ENCODE measurements around the gene TAOK1. TPM values are rescaled to one million over a fixed set of nuclear protein-coding genes. Genes with fewer than 3 reads are reported as not detected.
A peak's percentile ranks its signal among the peaks of the same experiment; 100 is the strongest.

The TAOK1 gene
- total and polyA plus RNA-seq, 4 donors, result 4.3 to 20.5 (median 12.6) TPM

- no peaks in the 10 kb centered on the region for H3K9me3 ChIP-seq (ENCODE audit: control insufficient read depth in 4 of 4, low read length in 3 of 4)
- peak; percentile 10 to 30 for TF ChIP-seq HNF4A (conservative IDR thresholded peaks at IDR 0.05)
- no peak for TF ChIP-seq CTCF (IDR thresholded peaks at IDR 0.05; ENCODE audit: low read depth, low read length, missing input control)
- H3K27me3 ChIP-seq (ENCODE audit: control insufficient read depth in 4 of 4, insufficient read depth in 4 of 4, low read length in 3 of 4), result no peaks in the 10 kb centered on the region
- H3K9ac ChIP-seq (ENCODE audit: low read depth in 1 of 2, low read length in 2 of 2), result no peak overlapping the region
- DNase-seq (ENCODE audit: low spot score), result no peak
- whole genome bisulfite sequencing, result 85% methylated on average over 1 of the region's 1 CpG
- no peak overlapping the region for H3K27ac ChIP-seq (ENCODE audit: low read depth in 1 of 2, low read length in 2 of 2)
- peaks cover 3 to 9% (median 6%) of the 10 kb centered on the region in 4 donors for H3K36me3 ChIP-seq (ENCODE audit: control insufficient read depth in 4 of 4, insufficient read depth in 3 of 4, low read depth in 1 of 4, low read length in 3 of 4)
- H3K4me3 ChIP-seq (ENCODE audit: low read depth in 1 of 3, low read length in 3 of 3), result no peak overlapping the region
- peaks cover 2 to 32% (median 5%) of the 10 kb centered on the region in 4 donors for H3K4me1 ChIP-seq (ENCODE audit: control insufficient read depth in 4 of 4, insufficient read depth in 4 of 4, low read length in 3 of 4)
Observed at GRCh38 chr17:29546085-29546484, 155.9 kb downstream of the TAOK1 start.

DNA sequence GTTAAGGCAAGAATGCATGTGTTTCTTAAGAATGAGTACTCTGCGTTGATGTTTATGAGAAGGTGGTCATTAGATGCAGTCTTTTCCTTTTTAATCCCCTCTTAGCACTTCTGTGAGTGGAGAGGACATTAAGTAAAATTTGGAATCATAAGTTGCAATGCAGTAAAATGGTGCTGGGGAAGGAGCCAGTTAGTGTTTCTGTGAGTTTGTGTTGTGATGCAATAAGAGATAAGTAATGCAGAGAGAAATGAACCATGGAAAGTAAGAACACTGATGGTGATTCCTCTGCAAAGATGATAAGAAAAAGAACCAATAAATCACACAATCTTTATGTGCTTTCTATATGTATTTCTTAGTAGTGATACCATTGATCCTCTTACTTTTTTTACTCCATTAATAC lies 156.7 kb downstream of the TAOK1 start:
- Histone ChIP-seq H3K27ac (ENCODE audit: low read depth in 1 of 2, low read length in 2 of 2) (no peak overlapping the region), H3K4me3 (ENCODE audit: low read depth in 1 of 3, low read length in 3 of 3) (no peak overlapping the region), H3K27me3 (ENCODE audit: control insufficient read depth in 4 of 4, insufficient read depth in 4 of 4, low read length in 3 of 4) (no peaks in the 10 kb centered on the region), H3K9me3 (ENCODE audit: control insufficient read depth in 4 of 4, low read length in 3 of 4) (no peaks in the 10 kb centered on the region), H3K36me3 (ENCODE audit: control insufficient read depth in 4 of 4, insufficient read depth in 3 of 4, low read depth in 1 of 4, low read length in 3 of 4) (peaks cover 3 to 9% (median 6%) of the 10 kb centered on the region in 4 donors), H3K4me1 (ENCODE audit: control insufficient read depth in 4 of 4, insufficient read depth in 4 of 4, low read length in 3 of 4) (peaks cover 2 to 32% (median 5%) of the 10 kb centered on the region in 4 donors), H3K9ac (ENCODE audit: low read depth in 1 of 2, low read length in 2 of 2) (no peak overlapping the region)
- DNase-seq (ENCODE audit: low spot score), result no peak
- WGBS, result 98% methylated on average over 1 of the region's 1 CpG
- no peak for TF ChIP-seq FOXA1 (IDR thresholded peaks at IDR 0.05)
- no peak for TF ChIP-seq TAF1 (conservative IDR thresholded peaks at IDR 0.05)
- no peak for TF ChIP-seq JUND (IDR thresholded peaks at IDR 0.05)
- TF ChIP-seq HNF4G (IDR thresholded peaks at IDR 0.05), result no peak
- no peak for TF ChIP-seq YY1 (IDR thresholded peaks at IDR 0.05)

- H3K4me3 ChIP-seq (ENCODE audit: low read depth in 1 of 3, low read length in 3 of 3), result no peak overlapping the region
- H3K4me1 ChIP-seq (ENCODE audit: control insufficient read depth in 4 of 4, insufficient read depth in 4 of 4, low read length in 3 of 4), result peaks cover 0 to 27% (median 0%) of the 10 kb centered on the region in 4 donors
- WGBS, result 56% methylated on average over 5 of the region's 5 CpGs
- H3K36me3 ChIP-seq (ENCODE audit: control insufficient read depth in 4 of 4, insufficient read depth in 3 of 4, low read depth in 1 of 4, low read length in 3 of 4), result no peaks in the 10 kb centered on the region
- no peaks in the 10 kb centered on the region for H3K27me3 ChIP-seq (ENCODE audit: control insufficient read depth in 4 of 4, insufficient read depth in 4 of 4, low read length in 3 of 4)
- H3K9me3 ChIP-seq (ENCODE audit: control insufficient read depth in 4 of 4, low read length in 3 of 4), result no peaks in the 10 kb centered on the region
- no peak overlapping the region for H3K27ac ChIP-seq (ENCODE audit: low read depth in 1 of 2, low read length in 2 of 2)
- H3K9ac ChIP-seq (ENCODE audit: low read depth in 1 of 2, low read length in 2 of 2), result no peak overlapping the region
- DNase-seq (ENCODE audit: low spot score), result no peak
- no peak for TF ChIP-seq HNF4G (IDR thresholded peaks at IDR 0.05)
- TF ChIP-seq, protein P1, sequence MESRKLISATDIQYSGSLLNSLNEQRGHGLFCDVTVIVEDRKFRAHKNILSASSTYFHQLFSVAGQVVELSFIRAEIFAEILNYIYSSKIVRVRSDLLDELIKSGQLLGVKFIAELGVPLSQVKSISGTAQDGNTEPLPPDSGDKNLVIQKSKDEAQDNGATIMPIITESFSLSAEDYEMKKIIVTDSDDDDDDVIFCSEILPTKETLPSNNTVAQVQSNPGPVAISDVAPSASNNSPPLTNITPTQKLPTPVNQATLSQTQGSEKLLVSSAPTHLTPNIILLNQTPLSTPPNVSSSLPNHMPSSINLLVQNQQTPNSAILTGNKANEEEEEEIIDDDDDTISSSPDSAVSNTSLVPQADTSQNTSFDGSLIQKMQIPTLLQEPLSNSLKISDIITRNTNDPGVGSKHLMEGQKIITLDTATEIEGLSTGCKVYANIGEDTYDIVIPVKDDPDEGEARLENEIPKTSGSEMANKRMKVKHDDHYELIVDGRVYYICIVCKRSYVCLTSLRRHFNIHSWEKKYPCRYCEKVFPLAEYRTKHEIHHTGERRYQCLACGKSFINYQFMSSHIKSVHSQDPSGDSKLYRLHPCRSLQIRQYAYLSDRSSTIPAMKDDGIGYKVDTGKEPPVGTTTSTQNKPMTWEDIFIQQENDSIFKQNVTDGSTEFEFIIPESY (IDR thresholded peaks at IDR 0.05), result no peak
- no peak for TF ChIP-seq RXRA (IDR thresholded peaks at IDR 0.05)
- TF ChIP-seq GABPA (IDR thresholded peaks at IDR 0.05 in 1 of 2, conservative IDR thresholded peaks at IDR 0.05 in 1 of 2), result no peak
- no peak for TF ChIP-seq TAF1 (conservative IDR thresholded peaks at IDR 0.05)
- TF ChIP-seq FOXA1 (IDR thresholded peaks at IDR 0.05), result no peak
- no peak for TF ChIP-seq NR2F2 (IDR thresholded peaks at IDR 0.05)
- no peak for TF ChIP-seq RAD21 (IDR thresholded peaks at IDR 0.05)
- TF ChIP-seq FOXA2 (IDR thresholded peaks at IDR 0.05), result no peak
- no peak for TF ChIP-seq EGR1 (IDR thresholded peaks at IDR 0.05; ENCODE audit: low read depth in 2 of 2)
- TF ChIP-seq YY1 (IDR thresholded peaks at IDR 0.05), result no peak
- no peak for TF ChIP-seq CTCF (IDR thresholded peaks at IDR 0.05; ENCODE audit: low read depth, low read length, missing input control)
- no peak for TF ChIP-seq JUND (IDR thresholded peaks at IDR 0.05)
- no peak for TF ChIP-seq SP1 (IDR thresholded peaks at IDR 0.05)
- no peak for TF ChIP-seq ATF3 (IDR thresholded peaks at IDR 0.05)
- TF ChIP-seq MAX (IDR thresholded peaks at IDR 0.05), result no peak
Observed at GRCh38 chr17:29549177-29549923, 159.2 kb downstream of the TAOK1 start.

All from liver (tissue), 9 donors.